IPS DF 19.7 (cell line): ENCODE measurements around the gene SLC44A5.

Experiments used
- DNase-seq: peaks from one replicate; pipeline ENCODE4 v3.0.0-alpha.2; 2013; ENCODE audit warnings: low read depth, low spot score

Gene SLC44A5

DNA sequence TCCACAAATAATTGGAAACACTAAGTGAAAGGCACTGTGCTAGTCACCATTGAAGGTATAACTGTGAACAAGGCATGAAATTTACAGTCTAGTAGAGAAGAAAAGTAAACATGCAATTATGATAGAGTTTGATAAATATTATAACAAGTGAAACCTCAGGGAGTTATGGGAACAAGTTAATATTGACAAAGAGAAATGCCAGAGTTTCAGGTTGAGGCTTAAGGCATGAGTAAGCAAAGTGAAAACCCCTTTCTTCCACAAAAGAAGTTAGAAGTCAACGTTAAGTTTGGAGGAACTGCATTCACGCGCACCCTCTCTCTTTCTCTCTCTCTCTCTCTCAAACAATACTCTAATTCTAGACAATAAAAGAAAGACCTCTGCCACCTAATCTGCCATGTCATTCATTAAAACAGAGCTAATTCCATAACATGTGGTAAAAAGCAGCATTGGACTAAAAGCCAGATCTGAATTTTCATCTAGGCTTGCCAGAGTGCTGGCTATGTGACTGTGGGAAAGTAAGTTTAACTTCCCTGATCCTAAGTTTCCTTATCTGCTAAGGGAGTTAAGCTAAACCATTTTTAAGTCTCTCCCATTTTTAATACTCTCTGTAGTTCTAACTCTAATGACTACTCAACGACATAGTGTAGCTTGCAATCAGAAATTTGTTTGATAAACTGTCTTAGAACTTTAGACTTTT is 22.0 kb downstream of the SLC44A5 start:
- no peak for DNase-seq

DNA sequence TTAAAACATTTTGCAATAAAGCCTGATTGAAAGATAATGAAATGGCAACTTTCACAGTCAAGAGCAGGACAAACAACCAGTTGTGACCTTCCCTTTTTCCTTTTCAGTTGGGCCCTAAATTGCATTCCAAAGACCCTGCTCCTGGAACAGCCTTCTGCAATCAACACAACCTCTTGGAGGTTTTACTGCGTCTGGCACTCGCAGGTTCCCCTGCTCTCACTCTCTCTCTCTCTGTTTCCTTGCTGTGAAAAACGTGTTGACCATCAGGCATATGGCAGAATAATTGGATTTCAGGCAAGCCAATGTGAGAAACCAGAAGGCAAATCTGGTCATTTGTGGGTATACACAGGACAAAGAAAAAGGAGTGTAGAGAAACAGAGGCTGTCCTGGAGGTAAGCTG is 23.2 kb downstream of the SLC44A5 start:
- DNase-seq: no peak

DNA sequence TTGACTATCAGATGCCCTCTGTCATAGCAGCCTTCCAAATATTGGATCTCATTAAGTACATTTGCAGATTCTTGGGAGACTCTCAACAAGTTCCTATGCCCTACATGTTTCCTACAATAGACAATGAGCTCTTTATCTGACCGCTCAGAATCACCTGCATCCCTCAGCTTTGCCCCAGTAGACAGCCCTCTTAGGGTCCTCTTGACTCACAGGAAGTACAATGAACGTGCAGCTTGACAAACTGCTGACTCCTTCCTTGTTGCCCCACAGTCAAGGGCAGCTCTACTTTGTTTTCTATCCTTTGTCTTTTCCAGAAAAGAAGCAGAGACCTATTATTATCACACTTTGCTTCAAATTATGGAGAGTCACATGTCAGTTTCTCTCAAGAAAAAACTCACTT is 27.6 kb downstream of the SLC44A5 start:
- no peak for DNase-seq

DNA sequence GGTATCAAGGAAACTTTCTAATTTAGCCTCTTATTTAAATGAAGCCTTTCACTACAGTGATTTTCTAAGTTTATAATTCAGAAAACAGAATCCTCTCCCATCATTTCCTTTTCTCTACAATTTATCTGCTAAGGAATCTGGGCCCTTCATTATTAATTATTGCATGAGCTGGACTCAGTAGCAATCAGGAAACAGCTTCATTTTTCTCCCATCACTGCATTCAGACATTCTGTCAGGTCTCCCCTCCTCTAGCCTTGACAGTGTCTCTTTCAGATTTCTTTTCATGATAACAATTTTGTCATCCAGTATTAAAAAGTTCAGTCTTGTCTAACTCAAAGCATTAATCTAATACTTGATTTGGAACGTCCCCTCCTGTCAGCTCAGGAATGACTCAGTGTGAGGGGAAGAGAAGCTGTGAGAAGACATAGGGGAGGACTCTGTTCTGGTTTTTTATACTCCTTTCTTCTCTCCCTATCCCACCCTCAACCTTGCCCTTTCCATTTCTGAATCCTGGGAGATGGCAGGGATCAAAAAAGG is 28.1 kb downstream of the SLC44A5 start:
- DNase-seq: no peak

DNA sequence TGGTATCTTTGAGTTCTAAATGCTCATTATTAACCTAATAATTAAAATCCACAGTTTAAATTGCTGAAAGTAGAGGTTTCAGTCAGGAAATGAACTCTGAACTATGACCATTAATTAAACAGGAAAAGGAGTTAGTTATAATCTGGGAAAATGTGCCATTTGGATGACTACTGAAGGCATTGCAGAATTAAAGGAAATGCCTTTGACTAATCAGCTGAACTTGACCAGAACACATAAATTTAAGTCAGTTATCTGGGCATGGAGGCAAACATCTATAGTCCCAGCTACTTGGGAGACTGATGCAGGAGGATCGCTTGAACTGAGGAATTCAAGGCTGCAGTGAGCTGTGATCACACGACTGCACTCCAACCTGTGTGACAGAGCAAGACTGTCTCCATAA is 31.9 kb downstream of the SLC44A5 start:
- DNase-seq: no peak

DNA sequence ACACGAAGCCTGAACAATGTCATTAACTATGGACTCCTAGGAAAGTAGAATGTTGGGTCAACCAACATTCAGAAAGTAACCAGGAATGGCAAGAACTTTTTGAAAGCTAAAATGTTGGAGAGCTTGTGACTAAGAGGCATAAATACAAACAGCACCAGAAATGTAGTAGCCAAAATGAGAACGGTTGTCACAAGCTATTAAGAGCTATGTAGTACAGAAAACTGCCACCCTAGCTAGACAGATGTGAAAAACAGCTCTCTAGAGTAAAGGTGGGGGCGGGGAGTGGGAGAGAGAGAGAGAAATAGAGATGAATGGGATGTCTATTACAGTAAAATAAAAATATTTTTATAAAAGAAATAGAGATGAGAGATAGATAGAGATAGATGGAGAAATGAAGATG is 35.1 kb downstream of the SLC44A5 start:
- no peak for DNase-seq

DNA sequence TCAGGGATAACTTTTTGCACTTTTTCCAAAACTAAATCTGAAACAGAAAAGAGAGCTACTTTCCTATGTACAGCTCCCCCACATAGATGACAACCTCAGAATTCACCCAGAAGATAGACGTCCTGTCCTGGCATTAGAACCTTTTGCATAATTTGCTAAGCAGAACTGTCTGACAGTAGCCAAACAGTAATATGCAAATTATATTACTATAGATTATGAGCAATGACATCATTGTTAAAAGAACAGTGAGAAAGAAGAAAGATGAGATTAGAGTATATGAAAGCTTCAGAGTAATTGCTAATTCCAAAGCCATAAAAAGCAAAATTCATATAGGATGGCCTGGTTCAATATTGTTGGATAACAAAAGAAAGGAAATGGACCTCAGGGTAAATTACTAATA is 43.7 kb downstream of the SLC44A5 start:
- no peak for DNase-seq

DNA sequence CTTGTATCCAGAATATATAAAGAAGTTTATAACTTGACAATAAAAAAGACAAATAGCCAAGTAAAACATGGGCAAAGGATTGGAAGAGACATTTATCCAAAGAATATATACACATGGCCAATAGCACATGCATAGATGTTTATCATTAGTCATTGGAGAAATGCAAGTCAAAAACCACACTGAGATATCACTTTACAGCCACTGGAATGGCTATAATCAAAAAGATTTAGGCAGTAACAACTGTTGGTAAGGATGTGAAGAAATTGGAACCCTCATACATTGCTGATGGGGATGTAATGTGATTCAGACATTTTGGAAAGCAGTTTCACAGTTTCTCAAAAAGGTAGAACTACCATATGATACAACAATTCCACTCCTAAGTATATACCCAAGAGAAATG is 51.1 kb downstream of the SLC44A5 start:
- no peak for DNase-seq

DNA sequence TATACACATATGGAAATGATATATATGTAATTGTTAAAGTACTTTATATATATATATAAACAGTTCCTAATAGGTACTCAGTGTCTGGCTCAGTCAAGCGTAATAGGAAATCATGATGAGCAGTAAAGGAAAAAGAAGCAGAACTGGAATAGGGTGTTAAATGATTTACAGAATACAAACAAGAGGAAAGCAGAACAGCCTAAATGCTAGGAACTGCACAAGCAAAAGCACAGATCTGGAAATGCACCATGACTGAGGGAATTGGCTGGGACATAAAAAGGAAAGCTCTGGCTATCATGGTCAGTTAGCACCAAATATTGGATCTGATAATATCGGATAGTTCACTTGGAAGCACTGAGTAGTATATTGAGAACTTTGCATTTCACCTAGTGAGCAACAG is 51.8 kb downstream of the SLC44A5 start:
- no peak for DNase-seq

DNA sequence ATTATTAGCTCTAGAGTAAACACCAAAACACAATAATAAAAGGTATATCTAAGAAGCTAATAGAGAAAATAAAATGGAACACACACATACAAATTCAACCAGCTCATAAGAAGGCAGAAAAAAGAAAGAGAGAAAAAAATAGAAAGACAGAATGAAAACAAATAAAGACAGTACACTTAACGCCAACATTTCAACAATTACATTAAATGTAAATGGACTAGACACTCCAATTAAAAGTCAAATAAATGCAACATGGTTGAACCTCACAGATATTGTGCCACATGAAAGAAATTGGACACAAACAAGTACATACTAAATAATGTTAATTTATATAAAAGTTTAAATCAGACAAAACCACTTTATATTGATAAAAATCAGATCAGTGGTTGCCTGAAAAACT is 56.0 kb downstream of the SLC44A5 start:
- DNase-seq: no peak

DNA sequence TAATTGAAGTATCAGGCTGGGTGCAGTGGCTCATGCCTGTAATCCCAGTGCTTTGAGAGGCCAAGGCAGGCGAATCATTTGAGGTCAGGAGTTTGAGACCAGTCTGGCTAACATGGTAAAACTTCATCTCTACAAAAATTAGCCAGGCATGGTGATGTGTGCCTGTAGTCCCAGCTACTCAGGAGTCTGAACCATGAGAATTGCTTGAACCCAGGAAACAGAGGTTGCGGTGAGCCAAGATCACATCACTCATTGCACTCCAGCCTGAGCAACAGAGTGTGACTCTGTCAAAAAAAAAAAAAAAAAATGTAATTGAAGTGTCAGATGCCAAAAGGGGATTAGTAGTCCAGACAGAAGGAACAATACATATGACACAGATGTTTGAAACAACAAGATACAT is 56.7 kb downstream of the SLC44A5 start:
- DNase-seq: no peak

DNA sequence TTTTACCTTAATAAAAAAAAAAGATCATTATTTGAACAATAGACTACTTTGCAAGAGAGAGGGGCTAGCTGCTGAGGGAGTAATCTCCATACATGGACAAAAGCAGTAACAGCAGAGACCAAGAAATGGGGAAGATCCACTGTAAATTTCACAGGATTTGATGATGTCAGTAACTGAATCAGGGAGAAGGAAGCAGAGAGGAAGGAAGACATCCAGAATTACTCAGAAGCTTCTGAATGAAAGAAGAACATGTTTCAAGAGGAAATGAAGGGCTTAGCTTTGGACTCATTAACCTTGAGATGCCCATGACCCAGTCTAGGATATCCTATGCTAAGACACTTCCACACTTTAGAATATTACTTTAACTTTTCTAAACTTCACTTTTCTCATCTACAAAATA is 60.4 kb downstream of the SLC44A5 start:
- no peak for DNase-seq

DNA sequence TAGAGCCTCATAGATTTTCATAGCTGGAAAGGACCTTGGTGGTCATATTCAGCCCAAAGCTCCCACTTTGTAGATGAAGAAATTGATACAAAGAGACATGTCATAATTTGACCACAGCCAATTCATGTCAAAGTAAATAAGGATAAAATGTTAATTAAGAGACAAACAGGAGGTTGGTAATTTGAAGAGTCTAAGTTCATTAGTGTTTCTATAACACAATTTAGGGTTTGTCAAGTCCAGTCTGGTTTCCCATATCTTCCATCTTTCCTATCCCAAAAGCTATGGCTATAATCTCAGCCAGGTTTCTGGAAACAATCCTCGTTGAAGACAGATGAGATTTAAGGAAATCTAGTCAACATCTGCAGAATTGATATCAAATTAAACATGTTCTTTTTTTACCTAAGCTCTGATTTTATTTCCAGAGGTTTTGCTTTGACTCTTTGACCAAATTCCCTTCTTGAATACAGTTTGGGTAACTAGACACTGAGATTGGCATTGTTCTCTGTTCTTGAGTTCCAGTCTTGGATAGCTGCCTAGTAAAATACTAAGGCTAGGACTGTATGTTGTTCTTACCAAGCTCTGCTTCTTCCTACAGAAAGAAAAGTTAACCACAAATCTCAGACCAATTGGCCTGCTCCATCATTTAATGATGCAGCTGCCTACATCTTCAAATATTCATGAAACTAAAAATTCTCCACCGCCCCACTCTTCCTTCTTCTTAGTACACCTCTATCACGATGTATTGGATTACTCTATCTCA is 62.0 kb downstream of the SLC44A5 start:
- DNase-seq: no peak

DNA sequence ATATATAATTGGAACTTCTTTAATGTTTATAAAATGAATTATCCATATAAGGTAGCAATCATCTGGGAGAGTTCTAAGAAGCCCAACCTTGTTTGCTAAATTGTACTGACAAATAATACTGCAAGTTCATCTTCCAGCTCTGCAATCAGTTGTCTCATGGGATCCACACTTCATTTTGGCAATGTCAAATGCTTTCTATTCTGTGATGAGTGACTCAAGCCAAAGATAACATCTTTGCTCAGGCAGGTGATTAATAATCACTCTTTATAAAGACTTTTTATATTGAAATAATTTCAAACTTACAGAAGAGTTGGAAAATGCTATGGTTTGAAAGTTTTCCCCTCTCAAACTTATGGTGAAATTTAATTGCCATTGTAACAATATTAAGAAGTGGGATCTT is 67.2 kb downstream of the SLC44A5 start:
- DNase-seq: no peak

DNA sequence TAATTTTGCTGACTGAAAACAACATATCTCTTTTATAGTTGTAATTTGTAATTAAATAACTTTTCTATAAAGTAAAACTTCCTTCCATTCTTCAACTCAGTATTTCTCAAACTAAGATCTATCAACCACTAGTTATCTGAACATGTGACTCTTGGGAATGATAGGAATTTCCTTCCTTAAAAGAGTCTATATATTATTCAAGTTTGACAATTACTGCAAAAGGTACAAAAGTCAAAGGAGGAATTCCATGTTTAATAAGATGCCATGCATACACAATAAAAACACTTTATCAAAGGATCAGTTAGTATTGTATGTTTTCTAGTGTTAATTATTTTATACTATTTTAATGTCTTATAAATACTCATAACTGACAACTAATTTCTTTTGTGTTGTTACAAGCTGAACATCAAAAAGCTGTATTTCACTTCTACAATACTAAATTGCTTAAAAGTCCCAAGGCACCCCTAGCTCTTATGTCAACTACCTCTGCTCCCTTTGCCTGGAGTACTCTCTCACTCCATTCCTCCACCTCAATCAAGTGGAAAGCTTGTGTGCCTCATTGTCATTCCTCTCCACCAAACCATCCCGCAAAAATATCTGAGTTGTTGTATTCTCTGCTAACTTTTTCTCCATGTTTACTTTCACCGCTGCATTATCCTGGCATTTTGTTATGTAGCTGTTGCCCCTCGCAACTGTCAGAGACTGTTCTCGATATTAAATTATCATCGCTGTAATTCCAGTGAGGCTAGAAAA is 67.9 kb downstream of the SLC44A5 start:
- no peak for DNase-seq

DNA sequence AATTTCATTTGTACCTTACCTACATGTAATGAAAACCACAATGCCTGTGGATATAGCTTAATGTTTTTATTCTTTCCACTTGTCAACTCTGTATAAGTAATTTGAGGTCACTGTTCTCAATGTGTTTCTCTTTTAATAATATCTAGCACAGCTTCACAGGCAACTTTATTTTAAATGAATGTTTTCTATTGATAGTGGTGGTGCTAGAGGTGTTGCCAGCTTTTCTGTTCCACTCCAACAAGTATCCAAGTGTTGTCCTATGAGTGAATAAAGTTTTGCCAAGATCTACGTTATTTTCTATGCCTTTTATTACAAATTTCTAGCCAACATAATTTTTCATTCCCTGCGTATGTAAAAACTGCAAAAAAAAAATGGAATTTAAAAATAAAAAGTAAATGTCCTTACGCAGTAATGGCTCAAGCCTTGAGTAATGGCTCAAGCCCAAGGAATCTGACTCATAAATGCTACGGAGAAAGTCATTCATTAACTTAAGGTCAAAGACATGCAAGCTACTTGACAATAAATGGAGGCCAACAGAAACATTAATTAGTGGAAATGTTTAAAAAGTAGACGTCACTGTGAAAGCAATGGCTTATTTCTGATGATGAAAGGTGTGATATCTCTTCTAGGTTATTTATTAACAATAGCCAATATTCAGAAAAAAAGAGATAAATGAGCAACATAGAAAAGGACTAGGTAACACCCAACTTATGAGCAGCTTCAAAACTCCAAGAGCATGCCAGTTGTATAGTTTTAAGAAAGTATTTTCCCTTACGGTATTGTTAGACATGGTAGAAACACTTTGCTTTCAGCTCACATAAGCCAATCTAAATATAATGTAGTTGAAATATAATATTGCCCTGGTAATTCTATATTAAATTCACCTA is 71.4 kb downstream of the SLC44A5 start:
- no peak for DNase-seq

DNA sequence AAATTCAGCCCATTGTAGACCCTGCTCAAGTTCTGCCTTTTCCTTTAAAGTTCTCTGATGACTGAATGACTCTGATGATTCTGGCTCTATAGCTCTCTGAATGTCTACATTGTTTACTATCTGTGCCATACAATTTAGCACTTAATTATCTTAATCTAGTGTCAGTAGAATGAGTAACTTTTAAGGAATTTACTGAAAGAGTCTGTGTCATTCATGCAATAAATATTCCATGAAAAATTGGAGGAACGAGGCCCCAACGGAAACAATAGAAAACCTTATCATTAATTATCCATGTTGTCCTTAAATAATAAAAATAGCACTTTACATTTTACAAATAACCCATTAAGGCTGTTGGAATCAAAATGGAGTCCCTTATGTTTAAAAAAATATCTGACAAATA is 77.8 kb downstream of the SLC44A5 start:
- no peak for DNase-seq

DNA sequence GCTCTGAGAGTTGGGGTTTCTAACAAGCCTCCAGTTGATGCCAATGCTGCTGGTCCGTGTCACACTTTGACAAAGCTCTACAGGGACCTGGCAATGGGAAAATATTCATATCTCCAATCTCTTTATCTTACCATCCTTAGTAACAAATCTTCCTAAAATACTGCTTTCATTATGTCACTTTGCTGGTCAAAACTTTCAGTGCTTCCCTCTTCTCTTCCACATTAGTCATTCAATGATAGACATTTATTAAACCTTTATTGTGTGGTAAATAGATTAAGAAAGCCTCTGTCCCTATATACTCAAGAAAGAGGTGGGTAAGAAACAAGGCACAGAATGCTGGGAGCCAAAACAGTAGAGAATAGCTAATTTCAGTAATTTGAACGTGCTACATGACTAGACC is 79.3 kb downstream of the SLC44A5 start:
- DNase-seq: no peak

DNA sequence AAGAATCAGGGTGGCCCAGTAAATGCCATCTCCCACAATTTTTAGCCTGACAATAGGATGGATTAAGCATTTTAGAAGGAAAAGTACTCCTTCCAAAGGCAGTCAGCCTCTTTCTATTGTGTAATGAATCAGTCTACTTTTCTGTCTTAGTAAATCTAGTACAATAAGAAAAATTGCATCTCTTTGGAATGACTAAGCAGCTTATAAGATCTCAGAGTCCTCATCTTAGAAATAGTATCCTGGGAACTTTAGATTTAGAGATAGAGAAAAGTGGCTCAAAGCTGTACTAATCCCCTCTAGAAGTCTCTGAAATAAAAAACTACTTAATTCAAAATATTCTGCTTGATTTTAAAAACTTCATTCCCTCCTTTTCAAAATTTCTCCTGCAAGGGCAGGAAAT is 81.4 kb downstream of the SLC44A5 start:
- DNase-seq: no peak

DNA sequence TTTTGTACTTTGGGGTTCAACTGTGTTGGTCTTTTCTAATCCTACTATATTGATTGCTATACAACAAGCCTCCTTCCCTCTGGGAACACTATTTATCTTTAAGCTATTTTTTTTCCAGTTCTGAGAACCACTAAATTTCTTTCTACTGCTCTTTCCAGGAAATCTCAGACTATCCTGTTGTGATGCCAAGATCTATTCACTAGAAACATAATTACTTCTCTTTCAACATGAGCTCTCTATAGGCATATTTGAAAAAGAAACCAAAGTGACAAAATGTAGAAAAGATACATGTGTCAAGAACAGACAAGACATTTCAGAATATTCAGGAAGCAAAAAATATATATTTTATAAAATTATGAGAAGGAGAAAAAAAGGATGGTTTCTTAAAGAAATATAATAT is 82.9 kb downstream of the SLC44A5 start:
- no peak for DNase-seq

DNA sequence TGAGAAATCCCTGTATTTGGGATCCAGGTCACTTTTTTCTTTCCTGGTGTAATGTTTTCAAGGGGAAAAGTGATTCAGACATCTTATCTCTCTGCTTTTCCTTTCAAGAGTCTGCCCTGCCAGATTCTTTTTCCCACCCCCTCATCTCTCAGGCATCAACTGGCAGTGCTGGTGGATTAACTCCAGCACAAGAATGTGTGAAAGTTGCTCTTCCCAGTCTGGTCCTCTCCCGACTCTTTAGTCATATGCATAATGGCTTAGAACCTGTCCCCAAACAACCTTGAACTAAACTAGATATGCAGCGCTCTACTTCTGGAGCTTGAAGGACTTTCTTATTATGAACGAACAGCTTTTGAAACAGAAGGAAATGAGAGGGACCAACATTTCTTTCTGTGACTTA is 88.5 kb downstream of the SLC44A5 start:
- no peak for DNase-seq

DNA sequence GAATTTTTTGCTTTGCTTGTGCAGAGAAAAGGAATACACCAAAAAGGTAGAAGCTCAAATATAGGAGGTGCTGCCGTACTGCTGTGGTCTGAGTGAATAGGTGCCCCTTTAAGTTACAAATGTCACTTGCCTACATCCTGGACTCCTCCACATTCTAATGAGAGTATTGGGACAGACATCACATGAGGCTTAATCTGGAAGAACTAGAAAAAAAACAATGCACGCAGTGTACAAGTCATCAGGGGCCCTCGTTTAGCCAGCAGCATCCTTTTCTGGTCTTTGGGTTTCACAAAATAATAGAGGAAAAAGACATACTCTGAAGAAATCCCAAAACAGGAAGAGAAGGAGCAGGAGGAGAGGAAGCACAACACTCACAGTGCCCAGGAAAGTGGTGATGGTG is 89.3 kb downstream of the SLC44A5 start:
- DNase-seq: no peak
